Measurements from ENCODE around the gene GRIA3. TPM values are rescaled to one million over a fixed set of nuclear protein-coding genes. Genes with fewer than 3 reads are reported as not detected.

GRIA3 gene
- polyA plus RNA-seq, 1 of the 3 experiments (the other 2 are of a cell fraction): 0.15 TPM

DNA sequence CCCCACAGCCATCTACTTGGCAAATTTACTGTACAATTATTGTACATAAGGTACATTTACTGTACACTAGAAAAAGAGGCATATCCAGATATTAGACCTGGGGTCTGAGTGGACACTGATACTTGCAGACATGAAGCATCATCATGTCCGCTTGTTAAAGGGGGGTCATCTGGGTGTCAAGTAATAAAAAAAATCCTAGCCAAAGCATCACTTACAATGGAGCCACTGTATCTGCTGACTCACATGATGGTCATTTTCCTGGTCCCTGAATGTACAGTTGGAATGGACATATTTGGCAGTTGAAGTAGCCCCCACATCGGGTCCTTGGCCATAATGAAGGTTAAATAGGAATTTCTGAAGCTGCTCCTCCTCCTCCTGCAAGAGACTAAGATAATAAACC, 320.0 kb downstream of the GRIA3 start:
- Histone ChIP-seq H3K9ac (no peak overlapping the region), H3K27me3 (ENCODE audit: insufficient read depth) (no peaks in the 10 kb centered on the region), H3K36me3 (replicated peaks in 1 of 2; ENCODE audit: control insufficient read depth in 1 of 2, insufficient read depth in 2 of 2, low read length in 1 of 2) (no peaks in the 10 kb centered on the region), H3K4me1 (ENCODE audit: control insufficient read depth in 1 of 2, insufficient read depth in 2 of 2, low read depth in 1 of 2, low read length in 1 of 2) (no peaks in the 10 kb centered on the region), H3K79me2 (ENCODE audit: insufficient read depth) (no peaks in the 10 kb centered on the region), H3K27ac (ENCODE audit: low read depth in 2 of 2, low read length in 1 of 2) (no peak overlapping the region), H3K4me3 (ENCODE audit: low read depth in 2 of 2, low read length in 1 of 2) (no peak overlapping the region), H2AFZ (ENCODE audit: low read depth) (no peak overlapping the region), H3K4me2 (no peak overlapping the region), H4K20me1 (ENCODE audit: insufficient read depth) (no peaks in the 10 kb centered on the region), H3K9me2 (no peaks in the 10 kb centered on the region), H3K9me3 (no peaks in the 10 kb centered on the region), H3F3A (replicated peaks; ENCODE audit: insufficient read depth) (no peaks in the 10 kb centered on the region)
- DNase-seq: no peak
- no peak for TF ChIP-seq CHD2 (IDR thresholded peaks at IDR 0.05; ENCODE audit: low read length, partially characterized antibody)
- TF ChIP-seq MEF2A (IDR thresholded peaks at IDR 0.05; ENCODE audit: borderline replicate concordance, low read depth): no peak
- TF ChIP-seq MXI1 (IDR thresholded peaks at IDR 0.05; ENCODE audit: low read depth, low read length): no peak
- no peak for TF ChIP-seq SIN3A (IDR thresholded peaks at IDR 0.05; ENCODE audit: borderline replicate concordance, low read depth, low read length)
- TF ChIP-seq, protein P1, sequence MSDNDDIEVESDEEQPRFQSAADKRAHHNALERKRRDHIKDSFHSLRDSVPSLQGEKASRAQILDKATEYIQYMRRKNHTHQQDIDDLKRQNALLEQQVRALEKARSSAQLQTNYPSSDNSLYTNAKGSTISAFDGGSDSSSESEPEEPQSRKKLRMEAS (IDR thresholded peaks at IDR 0.05; ENCODE audit: low read depth): no peak
- WGBS (ENCODE audit: low lambda C conversion rate): 13% methylated on average over 2 of the region's 2 CpGs
- CTCF ChIA-PET: interaction anchor here (1.1 kb wide), 1 partner anchor 24 kb away, joined by 3 read pairs; no protein-coding TSS in a partner anchor
- POLR2A ChIA-PET: no interaction called here

- POLR2A ChIA-PET: no interaction called here
- Histone ChIP-seq H3K4me1 (ENCODE audit: control insufficient read depth in 1 of 2, insufficient read depth in 2 of 2, low read depth in 1 of 2, low read length in 1 of 2) (no peaks in the 10 kb centered on the region), H3K79me2 (ENCODE audit: insufficient read depth) (no peaks in the 10 kb centered on the region), H3K9me2 (no peaks in the 10 kb centered on the region), H3K9ac (no peak overlapping the region), H3K4me2 (no peak overlapping the region), H3K4me3 (ENCODE audit: low read depth in 2 of 2, low read length in 1 of 2) (no peak overlapping the region), H4K20me1 (ENCODE audit: insufficient read depth) (no peaks in the 10 kb centered on the region), H3K9me3 (no peaks in the 10 kb centered on the region), H3K27me3 (ENCODE audit: insufficient read depth) (no peaks in the 10 kb centered on the region), H3K36me3 (replicated peaks in 1 of 2; ENCODE audit: control insufficient read depth in 1 of 2, insufficient read depth in 2 of 2, low read length in 1 of 2) (no peaks in the 10 kb centered on the region), H3K27ac (ENCODE audit: low read depth in 2 of 2, low read length in 1 of 2) (no peak overlapping the region), H3F3A (replicated peaks; ENCODE audit: insufficient read depth) (no peaks in the 10 kb centered on the region), H2AFZ (ENCODE audit: low read depth) (no peak overlapping the region)
- no peak for TF ChIP-seq ZBTB33 (IDR thresholded peaks at IDR 0.05; ENCODE audit: borderline replicate concordance, low read depth)
- no peak for TF ChIP-seq NRF1 (IDR thresholded peaks at IDR 0.05; ENCODE audit: low read depth, low read length)
- no peak for TF ChIP-seq RFX5 (IDR thresholded peaks at IDR 0.05; ENCODE audit: low read length)
- TF ChIP-seq YY1 (IDR thresholded peaks at IDR 0.05; ENCODE audit: low read depth): no peak
- no peak for TF ChIP-seq EP300 (IDR thresholded peaks at IDR 0.05; ENCODE audit: borderline replicate concordance in 1 of 2, low read depth in 1 of 2, low read length in 1 of 2)
- TF ChIP-seq RXRA (IDR thresholded peaks at IDR 0.05; ENCODE audit: borderline replicate concordance, low read depth): no peak
- no peak for TF ChIP-seq FOXJ3 (CRISPR knock-in tag; IDR thresholded peaks at IDR 0.05)
- TF ChIP-seq TCF12 (IDR thresholded peaks at IDR 0.05): no peak
- no peak for TF ChIP-seq CTCF (IDR thresholded peaks at IDR 0.05)
- TF ChIP-seq, protein P2, sequence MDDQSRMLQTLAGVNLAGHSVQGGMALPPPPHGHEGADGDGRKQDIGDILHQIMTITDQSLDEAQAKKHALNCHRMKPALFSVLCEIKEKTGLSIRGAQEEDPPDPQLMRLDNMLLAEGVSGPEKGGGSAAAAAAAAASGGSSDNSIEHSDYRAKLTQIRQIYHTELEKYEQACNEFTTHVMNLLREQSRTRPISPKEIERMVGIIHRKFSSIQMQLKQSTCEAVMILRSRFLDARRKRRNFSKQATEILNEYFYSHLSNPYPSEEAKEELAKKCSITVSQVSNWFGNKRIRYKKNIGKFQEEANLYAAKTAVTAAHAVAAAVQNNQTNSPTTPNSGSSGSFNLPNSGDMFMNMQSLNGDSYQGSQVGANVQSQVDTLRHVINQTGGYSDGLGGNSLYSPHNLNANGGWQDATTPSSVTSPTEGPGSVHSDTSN (IDR thresholded peaks at IDR 0.05): no peak
- no peak for TF ChIP-seq TEAD4 (IDR thresholded peaks at IDR 0.05; ENCODE audit: borderline replicate concordance, insufficient read depth)
- no peak for TF ChIP-seq RCOR1 (IDR thresholded peaks at IDR 0.05; ENCODE audit: low read length)
- TF ChIP-seq MXI1 (IDR thresholded peaks at IDR 0.05; ENCODE audit: low read depth, low read length): no peak
- no peak for TF ChIP-seq USF1 (IDR thresholded peaks at IDR 0.05; ENCODE audit: borderline replicate concordance, low read depth)
- TF ChIP-seq TAF1 (IDR thresholded peaks at IDR 0.05; ENCODE audit: borderline replicate concordance, low read depth, low read length): no peak
- 20% methylated on average over 2 of the region's 3 CpGs for WGBS (ENCODE audit: low lambda C conversion rate)
- no peak for DNase-seq
- CTCF ChIA-PET: interaction anchor here (1.1 kb wide), 1 partner anchor 25 kb away, joined by 3 read pairs; no protein-coding TSS in a partner anchor
Measured at GRCh38 chrX:123504630-123505270, 320.7 kb downstream of the GRIA3 start.
